Esophagus squamous epithelium (tissue), 4 donors: ENCODE measurements around the gene SMOC2.

Experiments
- CTCF ChIP-seq, 6 experiments: fragments of 450-650 bp in 4 of 6; fragments of 200-600 bp in 2 of 6; sonication (generic) in 2 of 6; IDR thresholded peaks; one replicate each; pipeline ENCODE4 v1.5.1; 2016 to 2019; ENCODE audit warnings: antibody characterized with exemption in 6 of 6, mild to moderate bottlenecking in 4 of 6, moderate library complexity in 4 of 6
- POLR2A ChIP-seq, 4 donors: fragments of 450-650 bp; IDR thresholded peaks; one replicate each; pipeline ENCODE4 v1.6.1; 2017; ENCODE audit warnings: antibody characterized with exemption in 4 of 4, mild to moderate bottlenecking in 4 of 4, moderate library complexity in 3 of 4

DNA sequence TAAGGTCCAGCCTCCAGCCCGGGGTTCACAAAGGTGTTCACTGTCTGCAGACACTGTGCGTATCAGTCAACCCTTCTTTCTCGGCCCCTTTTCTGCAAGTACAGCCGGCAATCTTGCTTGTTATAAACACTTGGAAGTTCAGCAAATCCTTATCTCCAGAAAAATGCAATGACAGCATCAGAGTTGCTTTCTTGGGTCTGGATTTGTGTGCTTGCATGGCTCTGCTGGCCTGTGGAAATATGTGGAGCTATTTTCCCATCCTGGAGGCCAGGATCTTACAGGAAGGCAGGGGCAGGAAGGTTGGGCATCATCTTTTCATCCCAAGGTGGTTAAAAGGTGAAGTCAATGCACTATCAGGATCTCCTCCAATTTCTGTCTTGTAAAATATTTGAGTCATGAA lies 100.3 kb downstream of the SMOC2 start:
- TF ChIP-seq CTCF (IDR thresholded peaks at IDR 0.05) (no peak), POLR2A (IDR thresholded peaks at IDR 0.05) (no peak)
